Measurements from ENCODE around the gene PHF14.
A peak's percentile ranks its signal among the peaks of the same experiment; 100 is the strongest.
"Not testable (repeated sequence)": the region's sequence is repeated elsewhere in the genome, so short reads cannot be mapped to it uniquely, and the experiment has no call there.

Gene PHF14

DNA sequence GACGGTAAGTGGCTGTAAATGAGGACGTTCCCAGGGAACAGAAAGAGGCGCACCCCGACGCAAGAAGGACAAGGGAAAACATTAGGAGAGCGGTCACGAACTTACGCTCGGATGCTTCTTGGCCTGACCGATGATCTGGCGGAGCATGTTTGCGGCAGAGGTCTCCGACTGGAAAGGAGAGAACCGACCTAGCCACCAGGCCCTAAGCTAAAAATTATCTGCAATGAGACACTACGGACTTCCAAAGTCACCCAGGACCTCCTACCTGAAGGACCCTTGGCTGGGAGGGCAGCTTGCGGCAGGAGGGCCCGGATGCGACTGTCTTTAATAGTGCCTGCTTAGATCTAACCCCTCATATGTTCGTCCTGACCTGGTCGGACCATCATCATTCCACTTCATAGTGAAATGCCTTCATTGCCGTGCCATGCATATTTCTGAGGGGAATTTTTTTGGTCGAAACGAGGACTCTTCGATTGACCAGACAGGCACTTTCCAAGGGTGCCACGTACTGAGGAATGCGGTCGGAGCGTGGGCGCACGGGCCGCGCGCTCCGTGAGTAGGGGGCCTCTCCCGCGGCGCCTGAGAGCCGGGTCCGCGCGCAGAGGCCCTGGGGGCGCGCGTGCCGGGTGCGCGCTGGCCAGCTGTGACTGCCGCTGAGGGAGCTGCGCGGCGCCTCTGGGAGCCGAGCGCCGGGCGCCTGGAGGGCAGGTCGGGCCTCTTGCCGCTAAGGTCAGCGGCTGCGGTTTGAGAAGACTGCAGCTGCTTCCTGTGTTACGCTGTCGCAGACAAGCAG lies 33.6 kb upstream of the PHF14 start:
- in situ Hi-C loops (cut with MboI; ENCODE audit: low pct_unique_long_range_greater_than_20kb, low sequenced_read_pairs, unreplicated experiment), result no loop called here
- TF ChIP-seq, protein P1, sequence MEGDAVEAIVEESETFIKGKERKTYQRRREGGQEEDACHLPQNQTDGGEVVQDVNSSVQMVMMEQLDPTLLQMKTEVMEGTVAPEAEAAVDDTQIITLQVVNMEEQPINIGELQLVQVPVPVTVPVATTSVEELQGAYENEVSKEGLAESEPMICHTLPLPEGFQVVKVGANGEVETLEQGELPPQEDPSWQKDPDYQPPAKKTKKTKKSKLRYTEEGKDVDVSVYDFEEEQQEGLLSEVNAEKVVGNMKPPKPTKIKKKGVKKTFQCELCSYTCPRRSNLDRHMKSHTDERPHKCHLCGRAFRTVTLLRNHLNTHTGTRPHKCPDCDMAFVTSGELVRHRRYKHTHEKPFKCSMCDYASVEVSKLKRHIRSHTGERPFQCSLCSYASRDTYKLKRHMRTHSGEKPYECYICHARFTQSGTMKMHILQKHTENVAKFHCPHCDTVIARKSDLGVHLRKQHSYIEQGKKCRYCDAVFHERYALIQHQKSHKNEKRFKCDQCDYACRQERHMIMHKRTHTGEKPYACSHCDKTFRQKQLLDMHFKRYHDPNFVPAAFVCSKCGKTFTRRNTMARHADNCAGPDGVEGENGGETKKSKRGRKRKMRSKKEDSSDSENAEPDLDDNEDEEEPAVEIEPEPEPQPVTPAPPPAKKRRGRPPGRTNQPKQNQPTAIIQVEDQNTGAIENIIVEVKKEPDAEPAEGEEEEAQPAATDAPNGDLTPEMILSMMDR (IDR thresholded peaks at IDR 0.05; ENCODE audit: extremely low read depth, insufficient read depth, missing control alignments), result no peak
- peak; percentile 94 for DNase-seq (ENCODE audit: low spot score)

DNA sequence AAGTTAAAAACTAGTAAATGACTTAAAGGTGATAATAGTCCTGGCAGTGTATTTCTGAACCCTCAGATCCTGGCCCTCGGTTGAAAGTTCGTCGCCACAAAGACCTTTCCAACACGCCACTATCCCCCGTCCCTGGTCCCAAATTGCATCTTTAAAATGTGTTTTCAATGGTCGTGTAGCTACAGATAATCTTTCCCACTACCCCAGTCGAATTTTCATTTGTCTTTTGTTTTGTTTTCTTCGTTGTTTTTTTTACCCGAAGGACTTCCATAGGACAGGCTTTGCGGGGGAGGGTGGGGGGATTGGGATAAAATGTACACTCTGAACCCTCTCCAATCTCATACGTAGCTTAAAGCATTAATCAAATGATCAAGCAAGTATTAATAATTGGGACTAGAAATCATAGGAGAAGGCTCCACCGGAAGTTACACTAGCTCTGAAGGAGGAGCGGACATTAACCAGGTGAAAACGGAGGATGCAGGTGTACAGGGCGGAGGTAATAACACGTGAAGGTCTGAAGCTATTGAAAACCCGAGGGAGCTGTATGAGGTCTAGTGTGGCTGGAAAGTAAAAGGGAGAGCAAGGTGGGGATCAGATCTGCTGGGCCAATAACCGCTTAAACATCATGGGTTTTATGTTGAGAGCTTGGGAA lies 32.8 kb upstream of the PHF14 start:
- in situ Hi-C loops (cut with MboI; ENCODE audit: low pct_unique_long_range_greater_than_20kb, low sequenced_read_pairs, unreplicated experiment), result no loop called here
- DNase-seq (ENCODE audit: low spot score), result peak; percentile 19
- TF ChIP-seq, protein P1 (IDR thresholded peaks at IDR 0.05; ENCODE audit: extremely low read depth, insufficient read depth, missing control alignments), result no peak

DNA sequence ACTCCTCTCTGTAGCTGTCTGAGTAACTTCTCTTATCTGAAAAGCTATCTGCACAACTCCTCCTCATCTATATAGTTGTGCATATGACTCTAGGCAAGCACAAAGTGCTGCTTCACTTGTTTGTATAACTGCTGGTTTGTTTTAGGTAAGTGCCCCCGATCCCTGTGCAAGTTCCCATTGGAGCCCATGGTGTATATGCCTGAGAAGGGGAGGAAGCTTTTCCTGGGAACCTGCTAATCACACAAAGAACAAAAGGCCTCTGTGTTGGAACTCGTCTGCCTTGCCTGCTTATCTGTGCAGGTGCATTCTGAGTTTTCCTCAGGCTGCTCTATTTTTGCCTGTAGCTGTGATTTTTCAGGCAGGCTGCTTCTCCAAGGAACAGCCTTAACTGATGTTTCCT lies 23.2 kb upstream of the PHF14 start:
- TF ChIP-seq, protein P1 (IDR thresholded peaks at IDR 0.05; ENCODE audit: extremely low read depth, insufficient read depth, missing control alignments), result no peak
- no peak for DNase-seq (ENCODE audit: low spot score)
- in situ Hi-C loops (cut with MboI; ENCODE audit: low pct_unique_long_range_greater_than_20kb, low sequenced_read_pairs, unreplicated experiment), result no loop called here

DNA sequence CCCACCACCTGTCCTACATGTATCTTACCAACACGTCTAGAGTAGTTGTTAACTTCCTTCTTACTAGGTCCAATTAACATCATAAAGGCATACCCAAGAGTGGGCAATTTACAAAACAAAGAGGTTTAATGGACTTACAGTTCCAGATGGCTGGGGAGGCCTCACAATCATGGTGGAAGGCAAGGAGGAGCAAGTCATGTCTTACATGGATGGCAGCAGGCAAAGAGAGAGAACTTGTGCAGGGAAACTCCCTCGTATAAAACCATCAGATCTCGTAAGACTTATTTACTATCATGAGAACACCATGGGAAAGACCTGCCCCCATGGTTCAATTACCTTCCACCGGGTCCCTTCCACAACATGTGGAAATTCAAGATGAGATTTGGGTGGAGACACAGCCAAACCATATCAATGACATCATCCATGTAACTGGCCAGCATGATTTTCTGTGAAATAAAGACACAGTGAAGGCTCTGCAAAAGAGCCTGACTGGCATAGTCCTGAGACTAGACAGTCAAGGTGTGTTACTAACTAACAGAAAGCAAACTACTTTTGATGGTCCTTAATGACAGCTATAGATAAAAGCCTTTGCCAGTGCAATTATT lies 22.6 kb upstream of the PHF14 start:
- DNase-seq (ENCODE audit: low spot score); in situ Hi-C loops (cut with MboI; ENCODE audit: low pct_unique_long_range_greater_than_20kb, low sequenced_read_pairs, unreplicated experiment): not testable (repeated sequence)

DNA sequence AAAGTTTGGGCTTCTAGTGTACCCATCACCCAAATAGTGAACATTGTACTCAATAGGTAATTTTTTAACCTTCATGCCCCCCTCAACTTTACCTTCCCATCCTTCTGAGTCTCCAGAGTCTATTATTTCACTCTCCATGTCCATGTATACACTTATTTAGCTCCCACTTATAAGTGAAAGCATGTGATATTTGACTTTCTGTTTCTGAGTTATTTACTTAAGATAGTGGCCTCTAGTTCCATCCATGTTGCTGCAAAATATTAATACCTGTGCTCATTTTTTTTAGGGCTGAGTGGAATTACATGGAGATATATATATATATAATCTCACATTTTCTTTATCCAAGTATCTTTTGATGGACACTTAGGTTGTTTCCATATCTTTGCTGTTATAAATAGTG lies 21.1 kb upstream of the PHF14 start:
- in situ Hi-C loops (cut with MboI; ENCODE audit: low pct_unique_long_range_greater_than_20kb, low sequenced_read_pairs, unreplicated experiment), result no loop called here
- DNase-seq (ENCODE audit: low spot score), result no peak
- TF ChIP-seq, protein P1 (IDR thresholded peaks at IDR 0.05; ENCODE audit: extremely low read depth, insufficient read depth, missing control alignments), result no peak

DNA sequence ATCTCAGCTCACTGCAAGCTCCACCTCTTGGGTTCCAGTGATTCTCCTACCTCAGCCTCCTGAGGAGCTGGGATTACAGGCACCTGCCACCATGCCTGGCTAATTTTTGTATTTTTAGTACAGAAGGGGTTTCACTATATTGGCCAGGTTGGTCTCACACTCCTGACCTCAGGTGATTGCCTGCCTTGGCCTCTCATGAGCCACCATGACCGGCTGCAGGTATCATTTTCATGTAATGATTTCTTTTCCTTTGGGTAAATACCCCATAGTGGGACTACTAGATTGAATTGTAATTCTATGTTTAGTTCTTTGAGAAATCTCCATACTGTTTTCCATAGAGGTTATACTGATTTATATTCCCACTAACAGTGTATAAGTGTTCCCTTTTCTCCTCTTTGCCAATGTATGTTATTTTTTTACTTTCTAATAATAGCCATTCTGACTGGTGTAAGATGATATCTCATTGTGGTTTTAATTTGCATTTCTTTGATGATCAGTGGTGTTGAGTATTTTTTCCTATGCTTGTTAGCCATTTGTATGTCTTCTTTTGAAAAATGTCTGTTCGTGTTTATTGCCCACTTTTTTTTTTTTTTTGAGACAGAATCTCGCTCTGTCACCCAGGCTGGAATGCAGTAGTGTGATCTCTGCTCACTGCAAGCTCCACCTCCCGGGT lies 20.5 kb upstream of the PHF14 start:
- DNase-seq (ENCODE audit: low spot score); in situ Hi-C loops (cut with MboI; ENCODE audit: low pct_unique_long_range_greater_than_20kb, low sequenced_read_pairs, unreplicated experiment): not testable (repeated sequence)

DNA sequence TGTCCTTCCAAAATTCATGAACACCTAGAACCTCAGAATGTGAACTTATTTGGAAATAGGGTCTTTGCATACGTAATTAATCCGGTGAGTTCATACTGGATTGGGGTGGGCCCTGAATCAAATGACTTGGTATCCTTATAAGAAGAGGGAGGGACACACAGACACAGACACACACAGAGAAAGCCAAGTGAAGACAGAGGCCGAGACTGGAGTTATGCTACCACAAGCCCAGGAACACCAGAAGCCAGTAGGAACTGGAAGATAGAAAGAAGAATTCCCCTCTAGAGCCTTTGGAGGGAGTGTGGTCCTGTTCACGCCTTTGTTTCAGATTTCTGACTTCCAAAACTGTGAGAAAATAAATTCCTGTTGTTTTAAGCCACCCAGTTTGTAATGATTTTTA lies 17.1 kb upstream of the PHF14 start:
- TF ChIP-seq, protein P1 (IDR thresholded peaks at IDR 0.05; ENCODE audit: extremely low read depth, insufficient read depth, missing control alignments), result no peak
- DNase-seq (ENCODE audit: low spot score), result no peak
- in situ Hi-C loops (cut with MboI; ENCODE audit: low pct_unique_long_range_greater_than_20kb, low sequenced_read_pairs, unreplicated experiment), result no loop called here

DNA sequence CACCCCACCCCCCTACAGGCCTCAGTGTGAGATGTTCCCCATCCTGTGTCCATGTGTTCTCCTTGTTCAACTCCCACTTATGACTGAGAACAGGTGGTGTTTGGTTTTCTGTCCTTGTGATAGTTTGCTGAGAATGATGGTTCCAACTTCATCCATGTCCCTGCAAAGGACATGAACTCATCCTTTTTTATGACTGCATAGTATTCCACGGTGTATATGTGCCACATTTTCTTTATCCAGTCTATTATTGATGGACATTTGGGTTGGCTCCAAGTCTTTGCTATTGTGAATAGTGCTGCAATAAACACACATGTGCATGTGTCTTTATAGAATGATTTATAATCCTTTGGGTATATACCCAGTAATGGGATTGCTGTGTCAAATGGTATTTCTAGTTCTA lies 13.4 kb upstream of the PHF14 start:
- DNase-seq (ENCODE audit: low spot score); in situ Hi-C loops (cut with MboI; ENCODE audit: low pct_unique_long_range_greater_than_20kb, low sequenced_read_pairs, unreplicated experiment): not testable (repeated sequence)

DNA sequence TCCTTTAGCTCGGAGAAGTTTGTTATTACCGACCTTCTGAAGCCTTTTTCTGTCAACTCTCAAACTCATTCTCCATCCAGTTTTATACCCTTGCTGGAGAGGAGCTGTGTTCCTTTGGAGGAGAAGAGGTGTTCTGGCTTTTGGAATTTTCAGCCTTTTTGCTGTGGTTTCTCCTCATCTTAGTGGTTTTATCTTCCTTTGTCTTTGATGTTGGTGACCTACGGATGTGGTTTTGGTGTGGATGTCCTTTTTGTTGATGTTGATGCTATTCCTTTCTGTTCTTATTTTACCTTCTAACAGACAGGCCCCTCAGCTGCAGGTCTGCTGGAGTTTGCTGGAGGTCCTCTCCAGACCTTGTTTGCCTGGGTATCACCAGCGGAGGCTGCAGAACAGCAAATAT lies 8.7 kb upstream of the PHF14 start:
- in situ Hi-C loops (cut with MboI; ENCODE audit: low pct_unique_long_range_greater_than_20kb, low sequenced_read_pairs, unreplicated experiment); DNase-seq (ENCODE audit: low spot score): not testable (repeated sequence)
